Astrocyte (in vitro differentiated cells and primary cell): ENCODE measurements around the gene HMGN5. TPM values are rescaled to one million over a fixed set of nuclear protein-coding genes. Genes with fewer than 3 reads are reported as not detected.

Experiments
- DNase-seq: peaks from one replicate; pipeline ENCODE4 v3.0.0-alpha.2; 2010; ENCODE audit warnings: low read depth
- FAIRE-seq: peaks from 2 replicates; lab custom pipeline; 2011; peaks lifted over from hg19 to GRCh38; lab: Jason Lieb, UNC
- H2AFZ ChIP-seq: 2 replicates; pipeline ENCODE4 v1.6.0; 2012; ENCODE audit warnings: low read depth, low read length, inconsistent platforms
- H3K27ac ChIP-seq: 2 replicates; pipeline ENCODE4 v1.5.1; 2011; ENCODE audit warnings: low read depth, low read length, inconsistent platforms
- H3K27me3 ChIP-seq: 2 replicates; pipeline ENCODE4 v1.6.0; 2011; ENCODE audit warnings: low read length, inconsistent platforms; ENCODE audit not compliant: insufficient read depth
- H3K36me3 ChIP-seq: 2 replicates; pipeline ENCODE4 v1.5.1; 2011; ENCODE audit warnings: low read length, inconsistent platforms; ENCODE audit not compliant: insufficient read depth
- H3K4me1 ChIP-seq: 2 replicates; pipeline ENCODE4 v1.5.1; 2011; ENCODE audit warnings: low read length, inconsistent platforms; ENCODE audit not compliant: insufficient read depth
- H3K4me2 ChIP-seq: 2 replicates; pipeline ENCODE4 v1.6.0; 2012; ENCODE audit warnings: low read length, inconsistent platforms
- H3K4me3 ChIP-seq: 2 replicates; pipeline ENCODE4 v1.5.1; 2011; ENCODE audit warnings: low read depth, mild to moderate bottlenecking, low read length, inconsistent platforms; ENCODE audit not compliant: insufficient read depth
- H3K79me2 ChIP-seq: 2 replicates; pipeline ENCODE4 v1.6.0; 2012; ENCODE audit warnings: mild to moderate bottlenecking, low read length, inconsistent platforms; ENCODE audit not compliant: insufficient read depth
- H3K9ac ChIP-seq: 2 replicates; pipeline ENCODE4 v1.6.0; 2012; ENCODE audit warnings: mild to moderate bottlenecking, low read length, inconsistent platforms
- H3K9me3 ChIP-seq: 2 replicates; pipeline ENCODE4 v1.5.1; 2012; ENCODE audit warnings: low read depth, mild to moderate bottlenecking, low read length, inconsistent platforms; ENCODE audit not compliant: insufficient read depth
- H4K20me1 ChIP-seq: 2 replicates; pipeline ENCODE4 v1.6.0; 2012; ENCODE audit warnings: low read length, inconsistent platforms; ENCODE audit not compliant: insufficient read depth
- H3K27ac Mint-ChIP-seq: one replicate; pipeline ENCODE4 v1.8.0; 2021; ENCODE audit warnings: mild to moderate bottlenecking, mixed read lengths; ENCODE audit not compliant: unreplicated experiment
- H3K27me3 Mint-ChIP-seq: one replicate; pipeline ENCODE4 v1.8.0; 2021; ENCODE audit warnings: low read depth, mixed read lengths; ENCODE audit not compliant: unreplicated experiment
- H3K36me3 Mint-ChIP-seq: one replicate; pipeline ENCODE4 v1.8.0; 2021; ENCODE audit warnings: low read depth, mixed read lengths; ENCODE audit not compliant: unreplicated experiment
- H3K4me1 Mint-ChIP-seq: one replicate; pipeline ENCODE4 v1.8.0; 2021; ENCODE audit warnings: low read depth, mixed read lengths; ENCODE audit not compliant: unreplicated experiment
- H3K4me3 Mint-ChIP-seq: one replicate; pipeline ENCODE4 v1.8.0; 2021; ENCODE audit warnings: mild to moderate bottlenecking, moderate library complexity, mixed read lengths; ENCODE audit not compliant: unreplicated experiment
- H3K9me3 Mint-ChIP-seq: one replicate; pipeline ENCODE4 v1.8.0; 2021; ENCODE audit warnings: mild to moderate bottlenecking, mixed read lengths; ENCODE audit not compliant: unreplicated experiment
- CTCF ChIP-seq: IDR thresholded peaks from 2 replicates; pipeline ENCODE4 v1.5.1; 2011; ENCODE audit warnings: low read depth, mild to moderate bottlenecking, inconsistent platforms, low read length, moderate library complexity; ENCODE audit not compliant: insufficient read depth
- EZH2 ChIP-seq: IDR thresholded peaks from 2 replicates; pipeline ENCODE4 v1.6.1; 2012; ENCODE audit warnings: mild to moderate bottlenecking, low read length, inconsistent platforms; ENCODE audit not compliant: insufficient read depth
- total RNA-seq: library from RNA; stranded (reverse); gene quantifications from 2 replicates; pipeline ENCODE4 v1.2.1, GENCODE V29; 2021

HMGN5 gene
- total RNA-seq, 1 donor from 2014 or later, result 3.9 TPM

GRCh38 chrX:81240701-81241331 is 39.1 kb upstream of the HMGN5 start:
- Mint-ChIP-seq H3K27ac (no peak overlapping the region), H3K36me3 (peaks cover 19% of the 10 kb centered on the region), H3K4me3 (no peak overlapping the region), H3K27me3 (no peaks in the 10 kb centered on the region), H3K4me1 (peaks cover 10% of the 10 kb centered on the region), H3K9me3 (no peaks in the 10 kb centered on the region)
- Histone ChIP-seq H4K20me1 (no peaks in the 10 kb centered on the region), H3K9ac (no peak overlapping the region), H3K4me2 (no peak overlapping the region), H3K36me3 (no peaks in the 10 kb centered on the region), H3K27me3 (no peaks in the 10 kb centered on the region), H3K4me3 (no peak overlapping the region), H2AFZ (no peak overlapping the region), H3K4me1 (no peaks in the 10 kb centered on the region), H3K79me2 (no peaks in the 10 kb centered on the region), H3K9me3 (peaks cover 4% of the 10 kb centered on the region), H3K27ac (no peak overlapping the region)
- no peak for FAIRE-seq
- TF ChIP-seq CTCF, result no peak
- no peak for TF ChIP-seq EZH2
- no peak for DNase-seq

- Histone ChIP-seq H2AFZ (no peak overlapping the region), H3K4me2 (no peak overlapping the region), H3K27me3 (no peaks in the 10 kb centered on the region), H3K9ac (no peak overlapping the region), H3K9me3 (peaks cover 4% of the 10 kb centered on the region), H3K79me2 (no peaks in the 10 kb centered on the region), H3K4me1 (no peaks in the 10 kb centered on the region), H3K4me3 (no peak overlapping the region), H4K20me1 (peaks cover 3% of the 10 kb centered on the region), H3K36me3 (no peaks in the 10 kb centered on the region), H3K27ac (no peak overlapping the region)
- no peak for DNase-seq
- Mint-ChIP-seq H3K4me1 (peaks cover 10% of the 10 kb centered on the region), H3K27me3 (no peaks in the 10 kb centered on the region), H3K9me3 (no peaks in the 10 kb centered on the region), H3K27ac (no peak overlapping the region), H3K36me3 (peaks cover 19% of the 10 kb centered on the region), H3K4me3 (no peak overlapping the region)
- TF ChIP-seq CTCF, result no peak
- TF ChIP-seq EZH2, result no peak
- no peak for FAIRE-seq
These were observed 36.5 kb upstream of the HMGN5 start for GRCh38 chrX:81238166-81238565.

- no peaks in the 10 kb centered on the region for H3K27me3 Mint-ChIP-seq
- Histone ChIP-seq H4K20me1 (peaks cover 3% of the 10 kb centered on the region), H3K4me2 (no peak overlapping the region), H3K9ac (no peak overlapping the region), H3K36me3 (no peaks in the 10 kb centered on the region), H3K4me1 (no peaks in the 10 kb centered on the region), H3K27ac (no peak overlapping the region), H2AFZ (no peak overlapping the region), H3K9me3 (peaks cover 4% of the 10 kb centered on the region), H3K27me3 (no peaks in the 10 kb centered on the region), H3K4me3 (no peak overlapping the region), H3K79me2 (no peaks in the 10 kb centered on the region)
- no peak for DNase-seq
- H3K4me1 Mint-ChIP-seq, result peaks cover 10% of the 10 kb centered on the region
- H3K36me3 Mint-ChIP-seq, result peaks cover 15% of the 10 kb centered on the region
- FAIRE-seq, result peak; percentile 97
- TF ChIP-seq EZH2 (no peak), CTCF (no peak)
- no peak overlapping the region for H3K4me3 Mint-ChIP-seq
- H3K27ac Mint-ChIP-seq, result no peak overlapping the region
- no peaks in the 10 kb centered on the region for H3K9me3 Mint-ChIP-seq
These were observed 35.8 kb upstream of the HMGN5 start for GRCh38 chrX:81237516-81237915.
